Mesendoderm (in vitro differentiated cells): ENCODE data around the gene FBXO45.
"Not testable (repeated sequence)": the region's sequence is repeated elsewhere in the genome, so short reads cannot be mapped to it uniquely, and the experiment has no call there.

Experiments used
- DNase-seq: peaks from one replicate; pipeline ENCODE4 v3.0.0; 2013
- H2AK5ac ChIP-seq: 2 replicates; pipeline ENCODE4 v1.6.1; 2013; ENCODE audit warnings: low read length, inconsistent platforms
- H2BK120ac ChIP-seq: 2 replicates; pipeline ENCODE4 v1.6.1; 2013; ENCODE audit warnings: low read depth, mild to moderate bottlenecking, low read length, moderate library complexity, mixed read lengths
- H2BK15ac ChIP-seq: replicated peaks from 2 replicates; pipeline ENCODE4 v1.6.1; 2013; ENCODE audit warnings: low read depth, mild to moderate bottlenecking, moderate library complexity
- H2BK5ac ChIP-seq: 2 replicates; pipeline ENCODE4 v1.6.1; 2013; ENCODE audit warnings: low read length, inconsistent platforms
- H3K18ac ChIP-seq: 2 replicates; pipeline ENCODE4 v1.6.1; 2013; ENCODE audit warnings: mild to moderate bottlenecking, low read length, mixed read lengths
- H3K23ac ChIP-seq: one replicate; pipeline ENCODE4 v1.6.1; 2013; ENCODE audit warnings: low read length
- H3K27ac ChIP-seq: 2 replicates; pipeline ENCODE4 v1.5.1; 2013; ENCODE audit warnings: low read depth, mild to moderate bottlenecking, inconsistent platforms, low read length, moderate library complexity
- H3K27me3 ChIP-seq: 2 replicates; pipeline ENCODE4 v1.6.1; 2013; ENCODE audit warnings: low read length, control low read depth, mild to moderate bottlenecking, inconsistent platforms; ENCODE audit not compliant: insufficient read depth, poor library complexity
- H3K36me3 ChIP-seq: 2 replicates; pipeline ENCODE4 v1.6.1; 2013; ENCODE audit warnings: low read length, inconsistent platforms; ENCODE audit not compliant: control insufficient read depth, insufficient read depth
- H3K4ac ChIP-seq: one replicate; pipeline ENCODE4 v1.6.1; 2013; ENCODE audit warnings: low read depth, mild to moderate bottlenecking, low read length, moderate library complexity
- H3K4me1 ChIP-seq: 2 replicates; pipeline ENCODE4 v1.6.1; 2013; ENCODE audit warnings: low read depth, low read length, inconsistent platforms; ENCODE audit not compliant: control insufficient read depth
- H3K4me2 ChIP-seq: 2 replicates; pipeline ENCODE4 v1.6.1; 2013; ENCODE audit warnings: low read length
- H3K4me3 ChIP-seq: 2 replicates; pipeline ENCODE4 v1.5.1; 2013; ENCODE audit warnings: mild to moderate bottlenecking, low read length
- H3K56ac ChIP-seq: one replicate; pipeline ENCODE4 v1.6.1; 2013; ENCODE audit warnings: low read length
- H3K79me1 ChIP-seq: 2 replicates; pipeline ENCODE4 v1.6.1; 2013; ENCODE audit warnings: low read length, inconsistent platforms
- H3K79me2 ChIP-seq: 2 replicates; pipeline ENCODE4 v1.6.1; 2013; ENCODE audit warnings: mild to moderate bottlenecking, low read length; ENCODE audit not compliant: control insufficient read depth, insufficient read depth
- H3K9ac ChIP-seq: 2 replicates; pipeline ENCODE4 v1.6.1; 2013; ENCODE audit warnings: low read length, inconsistent platforms
- H4K5ac ChIP-seq: one replicate; pipeline ENCODE4 v1.6.1; 2013; ENCODE audit warnings: low read length
- H4K8ac ChIP-seq: one replicate; pipeline ENCODE4 v1.6.1; 2013; ENCODE audit warnings: low read depth, mild to moderate bottlenecking, control low read depth, low read length, moderate library complexity
- WGBS: extraction: QIAGEN DNeasy Blood & Tissue Kit; methylation state at CpG from one replicate; pipeline ENCODE4 v1.1.7; 2013; ENCODE audit warnings: low lambda C conversion rate, missing lambda C conversion rate; ENCODE audit not compliant: insufficient coverage; ENCODE audit errors: extremely low coverage; 5-methylcytosine and 5-hydroxymethylcytosine counted together

FBXO45 gene

DNA sequence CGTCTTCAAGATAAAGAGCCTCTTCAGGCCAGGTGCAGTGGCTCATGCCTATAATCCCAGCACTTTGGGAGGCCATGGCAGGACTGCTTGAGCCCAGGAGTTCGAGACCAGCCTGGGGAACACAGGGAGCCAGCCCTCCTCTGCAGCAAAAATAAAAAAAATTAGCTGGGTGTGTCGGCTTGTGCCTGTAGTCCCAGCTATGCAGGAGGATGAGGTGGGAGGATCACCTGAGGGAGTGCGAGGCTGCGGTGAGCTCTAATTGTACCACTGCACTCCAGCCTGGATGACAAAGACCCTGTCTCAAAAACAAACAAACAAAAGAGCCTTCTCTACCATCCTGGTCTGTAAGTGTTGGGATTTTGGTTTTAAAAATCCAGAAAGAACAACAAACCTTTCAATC, 11.2 kb upstream of the FBXO45 start:
- H3K4me1 ChIP-seq = no peaks in the 10 kb centered on the region
- no peak overlapping the region for H2BK5ac ChIP-seq
- no peak overlapping the region for H2BK15ac ChIP-seq
- H3K79me2 ChIP-seq = no peaks in the 10 kb centered on the region
- H3K4me3 ChIP-seq = no peak overlapping the region
- H3K4ac ChIP-seq = no peak overlapping the region
- H3K9ac ChIP-seq = no peak overlapping the region
- no peak overlapping the region for H2BK120ac ChIP-seq
- no peak overlapping the region for H3K56ac ChIP-seq
- H3K27ac ChIP-seq = no peak overlapping the region
- H3K18ac ChIP-seq = no peak overlapping the region
- WGBS = no CpG with 5 or more reads among the region's 5 CpGs
- H3K23ac ChIP-seq = no peak overlapping the region
- no peaks in the 10 kb centered on the region for H3K27me3 ChIP-seq
- no peak overlapping the region for H4K8ac ChIP-seq
- H2AK5ac ChIP-seq = no peak overlapping the region
- peaks cover 1% of the 10 kb centered on the region for H3K79me1 ChIP-seq
- no peak overlapping the region for H3K4me2 ChIP-seq
- DNase-seq = no peak
- no peaks in the 10 kb centered on the region for H3K36me3 ChIP-seq
- H4K5ac ChIP-seq = no peak overlapping the region

DNA sequence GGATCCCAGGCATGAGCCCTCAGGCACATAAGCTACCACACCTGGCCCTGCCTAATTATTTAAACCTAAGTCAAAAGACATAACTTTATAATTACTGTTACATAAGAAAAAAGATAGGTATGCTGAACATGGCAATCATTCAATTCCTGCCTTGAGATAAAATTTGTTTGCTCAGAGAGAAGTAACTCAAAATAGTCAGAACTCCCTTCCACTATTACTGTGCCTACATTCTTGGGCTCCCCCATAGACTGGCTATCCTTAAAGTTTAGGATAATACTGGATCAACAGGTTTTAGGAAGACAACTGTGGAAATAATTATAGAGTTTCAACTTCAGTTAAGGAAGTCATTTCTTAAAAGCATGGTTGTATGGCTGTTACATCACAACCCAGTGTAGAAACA, 10.0 kb upstream of the FBXO45 start:
- no peak overlapping the region for H2AK5ac ChIP-seq
- H2BK120ac ChIP-seq = no peak overlapping the region

DNA sequence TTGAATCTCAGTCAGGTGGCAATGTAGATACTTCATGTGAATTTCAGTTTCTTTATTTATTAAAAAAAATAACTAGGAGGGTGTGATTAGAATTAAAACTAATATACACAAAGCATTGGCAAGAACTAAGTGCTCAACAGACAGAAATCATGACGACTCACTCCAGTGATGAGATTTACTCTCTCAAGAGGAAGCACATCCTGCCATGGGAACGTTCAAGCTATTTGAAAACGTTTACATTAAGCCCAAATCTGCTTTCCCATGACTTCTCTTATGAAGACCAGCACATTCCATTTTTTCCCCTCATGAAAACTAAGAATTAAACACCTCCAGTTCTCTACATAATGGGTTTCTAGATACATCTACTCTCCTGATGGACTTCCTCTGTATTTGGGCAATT, 8.6 kb upstream of the FBXO45 start:
- no CpG with 5 or more reads among the region's 3 CpGs for WGBS
- Histone ChIP-seq H3K4me1 (no peaks in the 10 kb centered on the region), H3K27me3 (no peaks in the 10 kb centered on the region), H3K56ac (no peak overlapping the region), H4K5ac (no peak overlapping the region), H3K79me2 (no peaks in the 10 kb centered on the region), H3K4me3 (no peak overlapping the region), H3K9ac (no peak overlapping the region), H3K4ac (no peak overlapping the region), H3K18ac (no peak overlapping the region), H3K27ac (no peak overlapping the region), H2BK5ac (no peak overlapping the region), H2BK15ac (no peak overlapping the region), H3K4me2 (no peak overlapping the region), H3K36me3 (no peaks in the 10 kb centered on the region), H4K8ac (no peak overlapping the region), H2AK5ac (no peak overlapping the region), H3K23ac (no peak overlapping the region), H2BK120ac (no peak overlapping the region), H3K79me1 (peaks cover 1% of the 10 kb centered on the region)
- no peak for DNase-seq

More for the DNA sequence above, 10.0 kb upstream of the FBXO45 start:
- H3K4ac ChIP-seq = no peak overlapping the region
- no peaks in the 10 kb centered on the region for H3K4me1 ChIP-seq
- no peak overlapping the region for H3K23ac ChIP-seq
- no peak overlapping the region for H3K56ac ChIP-seq
- H3K4me2 ChIP-seq = no peak overlapping the region
- H3K79me2 ChIP-seq = no peaks in the 10 kb centered on the region
- DNase-seq = no peak
- H3K9ac ChIP-seq = no peak overlapping the region
- no peak overlapping the region for H4K5ac ChIP-seq
- H3K27me3 ChIP-seq = no peaks in the 10 kb centered on the region
- no peak overlapping the region for H3K18ac ChIP-seq
- no peak overlapping the region for H2BK15ac ChIP-seq
- no peak overlapping the region for H3K4me3 ChIP-seq
- no peaks in the 10 kb centered on the region for H3K36me3 ChIP-seq
- no peak overlapping the region for H2BK5ac ChIP-seq
- H3K79me1 ChIP-seq = peaks cover 1% of the 10 kb centered on the region
- no peak overlapping the region for H4K8ac ChIP-seq
- no peak overlapping the region for H3K27ac ChIP-seq

DNA sequence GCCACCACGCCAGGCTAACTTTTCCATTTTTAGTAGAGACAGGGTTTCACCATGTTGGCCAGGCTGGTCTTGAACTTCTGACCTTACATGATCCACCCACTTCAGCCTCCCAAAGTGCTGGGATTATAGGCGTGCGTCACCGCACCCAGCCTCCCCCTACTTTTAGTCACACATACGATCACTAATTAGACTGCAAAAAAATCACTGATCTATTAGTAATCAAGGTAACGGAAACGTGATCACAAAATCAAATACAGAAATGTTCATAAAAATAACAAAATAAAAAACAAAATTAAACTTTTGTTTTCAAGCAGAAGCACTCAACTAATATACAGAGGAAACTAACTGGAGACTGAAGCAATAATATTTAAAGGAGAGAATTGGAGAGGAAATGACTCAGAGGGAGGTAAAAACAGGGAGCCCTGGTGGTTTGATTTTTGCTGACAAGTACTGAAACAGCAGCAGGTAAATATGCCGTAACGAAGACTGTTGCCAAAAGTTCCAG, 4.7 kb upstream of the FBXO45 start:
- Histone ChIP-seq H3K27me3 (no peaks in the 10 kb centered on the region), H3K4me1 (no peaks in the 10 kb centered on the region), H3K4me2 (no peak overlapping the region), H3K79me2 (peaks cover 8% of the 10 kb centered on the region), H3K18ac (no peak overlapping the region), H4K5ac (no peak overlapping the region), H3K79me1 (peaks cover 6% of the 10 kb centered on the region), H3K36me3 (no peaks in the 10 kb centered on the region), H2BK5ac (no peak overlapping the region), H4K8ac (no peak overlapping the region), H3K9ac (no peak overlapping the region), H3K4me3 (no peak overlapping the region), H3K56ac (no peak overlapping the region), H3K4ac (no peak overlapping the region), H3K27ac (no peak overlapping the region), H2AK5ac (no peak overlapping the region), H2BK120ac (no peak overlapping the region), H2BK15ac (no peak overlapping the region), H3K23ac (no peak overlapping the region)
- no peak for DNase-seq
- no CpG with 5 or more reads among the region's 9 CpGs for WGBS

DNA sequence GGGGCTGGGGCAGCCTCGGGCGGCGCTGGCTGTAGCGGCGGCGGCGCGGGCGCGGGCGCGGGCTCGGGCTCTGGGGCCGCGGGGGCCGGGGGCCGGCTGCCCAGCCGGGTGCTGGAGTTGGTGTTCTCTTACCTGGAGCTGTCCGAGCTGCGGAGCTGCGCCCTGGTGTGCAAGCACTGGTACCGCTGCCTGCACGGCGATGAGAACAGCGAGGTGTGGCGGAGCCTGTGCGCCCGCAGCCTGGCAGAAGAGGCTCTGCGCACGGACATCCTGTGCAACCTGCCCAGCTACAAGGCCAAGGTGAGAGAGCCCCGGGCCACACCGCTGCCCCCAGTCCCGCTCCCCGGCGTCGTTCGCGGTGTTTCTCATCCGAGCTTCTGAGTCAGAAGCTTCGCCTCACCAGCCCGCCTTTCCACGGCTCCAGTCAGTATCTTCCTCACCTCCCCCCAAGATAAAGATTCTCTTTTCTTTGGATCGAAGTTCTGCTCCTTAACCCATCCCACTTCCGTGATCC, 600 bp downstream of the FBXO45 start:
- H3K79me2 ChIP-seq = peaks cover 27% of the 10 kb centered on the region
- H2BK5ac ChIP-seq = no peak overlapping the region
- H4K5ac ChIP-seq = no peak overlapping the region
- no CpG with 5 or more reads among the region's 44 CpGs for WGBS
- no peak overlapping the region for H3K18ac ChIP-seq
- H3K36me3 ChIP-seq = no peaks in the 10 kb centered on the region
- H3K4me1 ChIP-seq = peaks cover 4% of the 10 kb centered on the region
- peaks cover 18% of the 10 kb centered on the region for H3K79me1 ChIP-seq
- H3K4ac ChIP-seq = no peak overlapping the region
- peak overlapping the region; percentile 88 for H3K56ac ChIP-seq
- H2BK120ac ChIP-seq = no peak overlapping the region
- peak overlapping the region; percentile 62 for H3K27ac ChIP-seq
- H3K27me3 ChIP-seq = no peaks in the 10 kb centered on the region
- H2BK15ac ChIP-seq = no peak overlapping the region
- peak overlapping the region; percentile 90 for H3K4me2 ChIP-seq
- DNase-seq = peak; percentile 71
- peak overlapping the region; percentile 79 for H3K4me3 ChIP-seq
- no peak overlapping the region for H3K23ac ChIP-seq
- no peak overlapping the region for H4K8ac ChIP-seq
- peak overlapping the region; percentile 84 for H3K9ac ChIP-seq
- H2AK5ac ChIP-seq = no peak overlapping the region

DNA sequence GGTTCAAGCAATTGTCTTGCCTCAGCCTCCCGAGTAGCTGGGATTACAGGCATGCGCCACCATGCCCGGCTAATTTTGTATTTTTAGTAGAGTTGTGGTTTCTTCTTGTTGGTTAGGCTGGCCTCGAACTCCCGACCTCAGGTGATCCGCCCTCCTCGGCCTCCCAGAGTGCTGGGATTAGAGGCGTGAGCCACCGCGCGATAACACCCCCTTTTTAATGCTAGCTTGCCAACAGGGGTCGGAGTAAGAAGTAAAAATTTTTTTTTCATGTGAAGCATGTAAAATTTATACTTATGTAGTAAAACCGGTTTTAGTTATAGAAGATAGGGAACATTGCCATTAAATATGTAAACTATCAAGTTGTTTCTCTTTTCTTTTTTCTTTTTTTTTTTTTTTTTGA, 1.9 kb downstream of the FBXO45 start:
- not testable (repeated sequence) for H3K56ac ChIP-seq, H3K23ac ChIP-seq, H2BK120ac ChIP-seq, H2BK5ac ChIP-seq, H2AK5ac ChIP-seq, H3K4me1 ChIP-seq, H3K27ac ChIP-seq, H3K27me3 ChIP-seq, H4K5ac ChIP-seq, H3K36me3 ChIP-seq, H3K18ac ChIP-seq, H3K4ac ChIP-seq, H3K4me2 ChIP-seq, H3K4me3 ChIP-seq, H2BK15ac ChIP-seq, H3K9ac ChIP-seq, DNase-seq, H4K8ac ChIP-seq
- no CpG with 5 or more reads among the region's 13 CpGs for WGBS
- Histone ChIP-seq H3K79me1 (peaks cover 20% of the 10 kb centered on the region), H3K79me2 (peaks cover 29% of the 10 kb centered on the region)
